HEK293 (cell line): ENCODE results near the gene FBXO21.

Experiments used
- ZEB2 ChIP-seq: fragments of 450-650 bp; formaldehyde crosslinking; IDR thresholded peaks from 2 replicates; pipeline ENCODE4 v1.5.1; 2016; ENCODE audit warnings: missing biosample characterization, missing genetic modification characterization
- TF ChIP-seq, protein P1 (sequence below): fragments of 450-650 bp; formaldehyde crosslinking; IDR thresholded peaks from 2 replicates; pipeline ENCODE4 v1.5.1; 2017; ENCODE audit warnings: missing biosample characterization, missing genetic modification characterization
- TF ChIP-seq, protein P2 (sequence below): fragments of 450-650 bp; formaldehyde crosslinking; IDR thresholded peaks from 2 replicates; pipeline ENCODE4 v1.5.1; 2016; ENCODE audit warnings: missing biosample characterization, missing genetic modification characterization

DNA sequence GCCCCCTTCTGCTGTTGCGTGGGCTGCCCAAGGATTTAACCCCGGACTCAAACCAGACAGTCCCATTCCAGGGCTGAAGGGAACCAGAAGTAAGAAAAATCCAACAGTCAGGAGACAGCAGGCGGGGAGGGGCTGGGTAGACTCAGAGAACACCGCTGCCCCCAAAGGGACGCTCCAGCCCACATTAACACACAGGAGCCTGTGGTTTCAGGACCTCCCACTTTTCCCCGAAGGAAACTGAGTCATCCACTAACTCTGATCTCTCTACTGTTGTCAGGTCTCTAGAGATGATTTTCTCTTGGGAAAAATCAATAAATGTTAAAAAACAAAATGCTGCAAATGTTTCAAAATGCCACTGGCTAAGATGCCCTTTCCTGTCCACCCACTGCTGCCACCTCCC lies 41.6 kb downstream of the FBXO21 start:
- TF ChIP-seq ZEB2 (tag by site-specific recombination): no peak
- TF ChIP-seq, protein P1, sequence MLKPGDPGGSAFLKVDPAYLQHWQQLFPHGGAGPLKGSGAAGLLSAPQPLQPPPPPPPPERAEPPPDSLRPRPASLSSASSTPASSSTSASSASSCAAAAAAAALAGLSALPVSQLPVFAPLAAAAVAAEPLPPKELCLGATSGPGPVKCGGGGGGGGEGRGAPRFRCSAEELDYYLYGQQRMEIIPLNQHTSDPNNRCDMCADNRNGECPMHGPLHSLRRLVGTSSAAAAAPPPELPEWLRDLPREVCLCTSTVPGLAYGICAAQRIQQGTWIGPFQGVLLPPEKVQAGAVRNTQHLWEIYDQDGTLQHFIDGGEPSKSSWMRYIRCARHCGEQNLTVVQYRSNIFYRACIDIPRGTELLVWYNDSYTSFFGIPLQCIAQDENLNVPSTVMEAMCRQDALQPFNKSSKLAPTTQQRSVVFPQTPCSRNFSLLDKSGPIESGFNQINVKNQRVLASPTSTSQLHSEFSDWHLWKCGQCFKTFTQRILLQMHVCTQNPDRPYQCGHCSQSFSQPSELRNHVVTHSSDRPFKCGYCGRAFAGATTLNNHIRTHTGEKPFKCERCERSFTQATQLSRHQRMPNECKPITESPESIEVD (tag by site-specific recombination): no peak
- TF ChIP-seq, protein P2, sequence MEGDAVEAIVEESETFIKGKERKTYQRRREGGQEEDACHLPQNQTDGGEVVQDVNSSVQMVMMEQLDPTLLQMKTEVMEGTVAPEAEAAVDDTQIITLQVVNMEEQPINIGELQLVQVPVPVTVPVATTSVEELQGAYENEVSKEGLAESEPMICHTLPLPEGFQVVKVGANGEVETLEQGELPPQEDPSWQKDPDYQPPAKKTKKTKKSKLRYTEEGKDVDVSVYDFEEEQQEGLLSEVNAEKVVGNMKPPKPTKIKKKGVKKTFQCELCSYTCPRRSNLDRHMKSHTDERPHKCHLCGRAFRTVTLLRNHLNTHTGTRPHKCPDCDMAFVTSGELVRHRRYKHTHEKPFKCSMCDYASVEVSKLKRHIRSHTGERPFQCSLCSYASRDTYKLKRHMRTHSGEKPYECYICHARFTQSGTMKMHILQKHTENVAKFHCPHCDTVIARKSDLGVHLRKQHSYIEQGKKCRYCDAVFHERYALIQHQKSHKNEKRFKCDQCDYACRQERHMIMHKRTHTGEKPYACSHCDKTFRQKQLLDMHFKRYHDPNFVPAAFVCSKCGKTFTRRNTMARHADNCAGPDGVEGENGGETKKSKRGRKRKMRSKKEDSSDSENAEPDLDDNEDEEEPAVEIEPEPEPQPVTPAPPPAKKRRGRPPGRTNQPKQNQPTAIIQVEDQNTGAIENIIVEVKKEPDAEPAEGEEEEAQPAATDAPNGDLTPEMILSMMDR (tag by site-specific recombination): no peak
